GM21723 (cell line): Measurements from ENCODE around the gene MNAT1.

ENCODE experiments used
- ATAC-seq: cut with Tn5 transposase; IDR thresholded peaks from one replicate; pipeline ENCODE4 v1.9.1; 2021; ENCODE audit warnings: mild to moderate bottlenecking, moderate library complexity; ENCODE audit not compliant: unreplicated experiment

The MNAT1 gene

GRCh38 chr14:61019537-61019936 lies 285.0 kb downstream of the MNAT1 start:
- ATAC-seq, result no peak
